HUES48 (cell line): ENCODE data around the gene IGFL3.
"Not testable (repeated sequence)": the region's sequence is repeated elsewhere in the genome, so short reads cannot be mapped to it uniquely, and the experiment has no call there.

Source experiments
- H3K27ac ChIP-seq: one replicate; pipeline ENCODE4 v1.7.0; 2013; ENCODE audit warnings: low read depth, low read length, inconsistent platforms
- H3K27me3 ChIP-seq: 2 replicates; pipeline ENCODE4 v1.6.1; 2013; ENCODE audit warnings: mild to moderate bottlenecking, low read length; ENCODE audit not compliant: control insufficient read depth, insufficient read depth
- H3K36me3 ChIP-seq: 2 replicates; pipeline ENCODE4 v1.6.1; 2013; ENCODE audit warnings: low read length; ENCODE audit not compliant: control insufficient read depth, insufficient read depth
- H3K4me1 ChIP-seq: 2 replicates; pipeline ENCODE4 v1.6.1; 2013; ENCODE audit warnings: mild to moderate bottlenecking, low read length; ENCODE audit not compliant: control insufficient read depth, insufficient read depth
- H3K4me3 ChIP-seq: 2 replicates; pipeline ENCODE4 v1.5.1; 2013; ENCODE audit warnings: mild to moderate bottlenecking, low read depth, low read length
- H3K9ac ChIP-seq: 2 replicates; pipeline ENCODE4 v1.6.1; 2013; ENCODE audit warnings: mild to moderate bottlenecking, low read depth, low read length, moderate library complexity
- H3K9me3 ChIP-seq: 2 replicates; pipeline ENCODE4 v1.6.1; 2013; ENCODE audit warnings: low read length; ENCODE audit not compliant: control insufficient read depth, insufficient read depth

The IGFL3 gene

DNA sequence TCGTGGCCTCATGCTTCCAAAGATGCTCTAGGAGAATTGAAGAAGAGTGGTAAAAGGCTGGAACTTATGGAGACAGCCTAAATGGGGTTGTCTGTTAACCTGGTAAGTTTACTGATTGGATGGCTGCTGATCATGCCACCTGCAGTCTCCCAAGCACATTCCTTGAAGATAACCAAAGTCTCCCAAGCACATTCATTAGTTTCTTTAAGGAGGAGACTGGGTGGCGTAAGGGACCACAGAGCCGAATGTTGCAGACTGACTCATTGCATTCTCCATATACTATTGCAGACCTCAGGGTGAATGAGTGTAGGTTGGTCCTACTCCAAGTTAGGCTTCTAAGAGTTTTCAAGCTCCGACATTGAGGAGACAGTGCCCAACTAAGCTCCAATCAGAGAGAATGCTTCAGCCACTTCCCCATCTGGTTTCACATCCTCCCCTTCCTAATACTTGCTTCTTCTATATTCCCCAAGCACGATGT, at the start of gene IGFL3:
Gene IGFL3 (minus strand): TSS at position 51 of the 478 bp plus-strand sequence. CDS start 39 bp downstream, at position 12.
- Histone ChIP-seq H3K27ac (no peak within 1 kb of the TSS), H3K4me3 (no peak within 1 kb of the TSS), H3K9ac (no peak within 1 kb of the TSS), H3K36me3 (no peaks in the 10 kb centered on the region), H3K4me1 (peaks cover 10% of the 10 kb centered on the region), H3K27me3 (no peaks in the 10 kb centered on the region), H3K9me3 (no peaks in the 10 kb centered on the region)

- Histone ChIP-seq H3K27me3 (no peaks in the 10 kb centered on the region), H3K36me3 (no peaks in the 10 kb centered on the region), H3K9ac (no peak overlapping the region), H3K27ac (no peak overlapping the region), H3K4me3 (no peak overlapping the region), H3K4me1 (no peaks in the 10 kb centered on the region), H3K9me3 (peaks cover 9% of the 10 kb centered on the region)
These were observed 49.5 kb upstream of the IGFL3 start for GRCh38 chr19:46173886-46174480.

GRCh38 chr19:46162731-46163130, 38.2 kb upstream of the IGFL3 start:
- Histone ChIP-seq H3K4me3 (no peak overlapping the region), H3K9me3 (no peaks in the 10 kb centered on the region; the same call in 1 of the 2 replicates), H3K4me1 (no peaks in the 10 kb centered on the region), H3K27ac (no peak overlapping the region), H3K27me3 (0 out of 2 replicates have a peak, but pooled peaks cover under 1% of the 10 kb centered on the region), H3K9ac (no peak overlapping the region), H3K36me3 (no peaks in the 10 kb centered on the region)

GRCh38 chr19:46161642-46162257, 37.3 kb upstream of the IGFL3 start:
- not testable (repeated sequence) for H3K4me1 ChIP-seq, H3K36me3 ChIP-seq, H3K27me3 ChIP-seq, H3K9me3 ChIP-seq, H3K4me3 ChIP-seq, H3K27ac ChIP-seq, H3K9ac ChIP-seq

DNA sequence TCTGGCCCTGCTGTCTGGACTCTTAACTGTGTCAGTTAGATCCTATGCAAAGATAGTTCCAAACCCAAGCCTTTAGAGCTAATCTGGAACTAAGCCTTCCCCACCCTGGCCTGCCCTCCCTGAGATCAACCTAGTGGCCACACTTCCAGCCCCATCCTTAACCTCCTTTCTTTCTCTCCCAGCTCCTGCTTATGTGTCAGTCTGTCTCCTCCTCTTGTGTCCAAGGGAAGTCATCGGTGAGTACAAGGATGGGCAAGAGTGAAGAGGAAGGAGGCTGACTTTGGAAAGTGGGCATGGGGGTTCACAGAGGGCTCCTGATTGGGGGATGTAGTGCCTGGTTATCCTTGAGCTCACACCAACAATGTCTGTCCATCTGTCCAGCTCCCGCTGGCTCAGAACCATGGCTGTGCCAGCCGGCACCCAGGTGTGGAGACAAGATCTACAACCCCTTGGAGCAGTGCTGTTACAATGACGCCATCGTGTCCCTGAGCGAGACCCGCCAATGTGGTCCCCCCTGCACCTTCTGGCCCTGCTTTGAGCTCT, 35.8 kb upstream of the IGFL3 start:
- no peak overlapping the region for H3K27ac ChIP-seq
- no peaks in the 10 kb centered on the region for H3K4me1 ChIP-seq
- H3K36me3 ChIP-seq, result no peaks in the 10 kb centered on the region
- no peak overlapping the region for H3K9ac ChIP-seq
- H3K27me3 ChIP-seq, result 0 out of 2 replicates have a peak, but pooled peaks cover 4% of the 10 kb centered on the region
- H3K4me3 ChIP-seq, result no peak overlapping the region
- H3K9me3 ChIP-seq, result no peaks in the 10 kb centered on the region; the same call in 1 of the 2 replicates

DNA sequence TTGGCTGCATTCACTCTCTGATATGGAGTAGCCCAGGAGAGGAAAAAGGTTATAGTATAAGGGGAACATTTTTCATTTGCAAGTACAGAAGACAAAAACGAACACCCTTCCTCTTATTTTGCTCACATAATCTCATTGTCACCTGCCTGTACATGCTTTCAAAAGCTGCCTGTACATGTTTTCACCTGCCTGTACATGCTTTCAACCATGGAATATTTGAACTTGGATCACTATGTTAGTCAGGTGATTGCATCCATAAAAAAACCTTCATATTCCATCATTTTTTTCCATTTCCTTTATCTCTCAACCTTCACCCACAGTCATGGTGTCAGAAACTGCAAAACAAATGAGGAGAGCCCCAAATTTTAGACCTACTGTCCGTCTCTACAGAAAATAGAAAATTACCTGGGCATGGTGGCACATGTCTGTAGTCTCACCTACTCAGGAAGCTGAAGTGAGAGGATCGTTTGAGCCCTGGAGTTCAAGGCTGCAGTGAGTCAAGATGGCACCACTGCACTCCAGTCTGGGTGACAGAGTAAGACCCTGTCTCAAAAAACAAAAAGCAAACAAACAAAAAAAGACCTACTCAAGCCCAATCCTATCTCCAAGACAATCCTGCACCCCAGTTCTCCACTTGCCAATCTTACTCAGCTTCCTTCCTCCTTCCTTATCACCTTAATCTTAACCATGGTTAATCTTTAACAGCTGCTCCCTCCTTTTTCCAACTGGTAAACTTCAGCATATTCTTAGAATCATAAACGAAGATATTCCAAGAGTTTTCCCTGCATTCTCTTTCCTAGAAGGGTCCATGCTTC, 35.1 kb upstream of the IGFL3 start:
- H3K36me3 ChIP-seq, result no peaks in the 10 kb centered on the region
- H3K9me3 ChIP-seq, result no peaks in the 10 kb centered on the region; the same call in 1 of the 2 replicates
- H3K9ac ChIP-seq, result no peak overlapping the region
- no peaks in the 10 kb centered on the region for H3K4me1 ChIP-seq
- H3K27ac ChIP-seq, result no peak overlapping the region
- no peak overlapping the region for H3K4me3 ChIP-seq
- H3K27me3 ChIP-seq, result 0 out of 2 replicates have a peak, but pooled peaks cover 4% of the 10 kb centered on the region

DNA sequence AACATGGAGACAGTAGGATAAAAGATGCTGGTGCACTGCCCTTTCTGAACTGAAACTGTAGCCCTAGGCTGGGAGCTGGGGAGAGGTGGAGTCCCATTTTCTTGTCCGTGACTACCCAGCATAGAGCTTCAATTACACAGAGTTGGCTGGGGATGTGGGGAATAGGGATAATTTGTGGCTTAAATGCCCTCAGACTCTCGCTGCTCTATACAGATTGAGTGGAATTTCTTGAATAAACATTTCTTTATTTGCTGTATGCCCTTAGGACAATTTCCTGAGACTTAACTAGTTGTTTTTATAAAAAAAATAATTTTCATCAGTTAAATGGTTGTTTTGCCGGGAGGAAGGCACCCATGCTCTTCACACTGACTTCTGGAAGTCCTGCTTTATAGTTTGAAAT, 30.7 kb upstream of the IGFL3 start:
- Histone ChIP-seq H3K27ac (no peak overlapping the region), H3K9me3 (no peaks in the 10 kb centered on the region), H3K27me3 (0 out of 2 replicates have a peak, but pooled peaks cover 4% of the 10 kb centered on the region), H3K4me1 (no peaks in the 10 kb centered on the region), H3K9ac (no peak overlapping the region), H3K4me3 (no peak overlapping the region), H3K36me3 (no peaks in the 10 kb centered on the region)

GRCh38 chr19:46150606-46151005, 26.1 kb upstream of the IGFL3 start:
- Histone ChIP-seq H3K36me3 (no peaks in the 10 kb centered on the region), H3K4me3 (no peak overlapping the region), H3K9me3 (no peaks in the 10 kb centered on the region), H3K9ac (no peak overlapping the region), H3K27me3 (no peaks in the 10 kb centered on the region), H3K4me1 (no peaks in the 10 kb centered on the region), H3K27ac (no peak overlapping the region)

- Histone ChIP-seq H3K9me3 (no peaks in the 10 kb centered on the region), H3K4me1 (no peaks in the 10 kb centered on the region), H3K9ac (no peak within 1 kb of the TSS), H3K36me3 (no peaks in the 10 kb centered on the region), H3K27me3 (no peaks in the 10 kb centered on the region), H3K4me3 (no peak within 1 kb of the TSS), H3K27ac (no peak within 1 kb of the TSS)
These were observed 23.4 kb upstream of the IGFL3 start, which contains the start of gene IGFL2 for GRCh38 chr19:46147791-46148288. TSS of gene IGFL2 (plus strand) at chr19:46148238. CDS start at chr19:46148279, 41 bp downstream.

- H3K27me3 ChIP-seq, result no peaks in the 10 kb centered on the region
- no peak overlapping the region for H3K4me3 ChIP-seq
- no peak overlapping the region for H3K9ac ChIP-seq
- H3K36me3 ChIP-seq, result no peaks in the 10 kb centered on the region
- H3K9me3 ChIP-seq, result no peaks in the 10 kb centered on the region
- no peak overlapping the region for H3K27ac ChIP-seq
- no peaks in the 10 kb centered on the region for H3K4me1 ChIP-seq
These were observed 22.8 kb upstream of the IGFL3 start for GRCh38 chr19:46147166-46147740.
